Endothelial cell of umbilical vein (primary cell): Measurements from ENCODE around the gene ABCC1. TPM values are rescaled to one million over a fixed set of nuclear protein-coding genes. Genes with fewer than 3 reads are reported as not detected.

Experiments used
- BruUV-seq: library from RNA; stranded (reverse); fragments of 400-500 nt; replicated peaks from 2 replicates; lab custom pipeline; 2021; lab: Mats Ljungman, UMichigan
- CTCF ChIA-PET: fragments of 300-600, 350-600 bp; sonication (Branson Sonifier 250); formaldehyde crosslinking; loops from one replicate; lab custom pipeline; 2021; ENCODE audit warnings: antibody characterized with exemption, inconsistent platforms; lab: Charles Lee
- POLR2A ChIA-PET: fragments of 300-600, 350-600 bp; sonication (Branson Sonifier 250); formaldehyde crosslinking; loops from one replicate; lab custom pipeline; 2021; ENCODE audit warnings: antibody characterized with exemption, inconsistent platforms; lab: Charles Lee
- DNase-seq: peaks from one replicate; pipeline ENCODE4 v3.0.0-alpha.2; 2011; ENCODE audit warnings: low read depth, low spot score
- FAIRE-seq: peaks from 2 replicates; lab custom pipeline; 2011; peaks lifted over from hg19 to GRCh38; lab: Jason Lieb, UNC
- H2AFZ ChIP-seq: 2 replicates; pipeline ENCODE4 v1.6.0; 2012; ENCODE audit warnings: low read depth, low read length, control low read depth, inconsistent platforms
- H3K27ac ChIP-seq: 2 replicates; pipeline ENCODE4 v1.5.1; 2011; ENCODE audit warnings: low read depth, mild to moderate bottlenecking, control low read depth, low read length, moderate library complexity; ENCODE audit not compliant: insufficient read depth
- H3K27me3 ChIP-seq, 2 experiments: 2 replicates each; pipeline versions ENCODE4 v1.6.0 to v1.6.1; 2011; ENCODE audit warnings: low read length in 2 of 2, mixed read lengths in 1 of 2; ENCODE audit not compliant: control insufficient read depth in 2 of 2, insufficient read depth in 2 of 2
- H3K36me3 ChIP-seq, 2 experiments: 2 replicates in 1 of 2; 3 replicates in 1 of 2; pipeline ENCODE4 v1.5.1; 2011; ENCODE audit warnings: low read length in 2 of 2, mild to moderate bottlenecking in 1 of 2, moderate library complexity in 1 of 2; ENCODE audit not compliant: control insufficient read depth in 2 of 2, insufficient read depth in 2 of 2; ENCODE audit errors: extremely low read depth in 1 of 2
- H3K4me1 ChIP-seq: 3 replicates; pipeline ENCODE4 v1.5.1; 2011; ENCODE audit warnings: mild to moderate bottlenecking, low read length; ENCODE audit not compliant: control insufficient read depth, insufficient read depth; ENCODE audit errors: extremely low read depth
- H3K4me2 ChIP-seq: 2 replicates; pipeline ENCODE4 v1.6.1; 2011; ENCODE audit warnings: low read length, control low read depth, mixed read lengths; ENCODE audit not compliant: insufficient read depth
- H3K4me3 ChIP-seq, 3 experiments: fragments of 200-600 bp in 1 of 3; sonication (generic), shearing (Covaris generic) in 1 of 3; replicated peaks in 1 of 3; 2 replicates each; pipeline ENCODE4 v1.5.1; 2011 to 2016; ENCODE audit warnings: control low read depth in 3 of 3, low read length in 3 of 3, mild to moderate bottlenecking in 2 of 3, inconsistent platforms in 1 of 3, low read depth in 1 of 3, moderate library complexity in 1 of 3; ENCODE audit not compliant: insufficient read depth in 1 of 3
- H3K79me2 ChIP-seq: 2 replicates; pipeline ENCODE4 v1.6.0; 2012; ENCODE audit warnings: low read length, inconsistent platforms; ENCODE audit not compliant: control insufficient read depth, insufficient read depth
- H3K9ac ChIP-seq: replicated peaks from 2 replicates; pipeline ENCODE3; 2011; ENCODE audit warnings: low read length, control low read depth; ENCODE audit not compliant: insufficient read depth; ENCODE audit errors: extremely low read depth
- H3K9me1 ChIP-seq: replicated peaks from 3 replicates; pipeline ENCODE4 v1.6.0; 2011; ENCODE audit warnings: mild to moderate bottlenecking, low read length; ENCODE audit not compliant: control insufficient read depth, insufficient read depth; ENCODE audit errors: extremely low read depth
- H3K9me3 ChIP-seq: replicated peaks from 2 replicates; pipeline ENCODE4 v1.5.1; 2012; ENCODE audit warnings: low read length, inconsistent platforms; ENCODE audit not compliant: control insufficient read depth, insufficient read depth
- H4K20me1 ChIP-seq: replicated peaks from 2 replicates; pipeline ENCODE3; 2011; ENCODE audit warnings: mild to moderate bottlenecking, low read length; ENCODE audit not compliant: control insufficient read depth, insufficient read depth; ENCODE audit errors: extremely low read depth
- EZH2 ChIP-seq: IDR thresholded peaks from 2 replicates; pipeline ENCODE4 v1.6.1; 2012; ENCODE audit warnings: borderline replicate concordance, low read depth, mild to moderate bottlenecking, moderate library complexity, low read length, inconsistent platforms; ENCODE audit not compliant: severe bottlenecking
- FOS ChIP-seq: IDR thresholded peaks from 2 replicates; pipeline ENCODE4 v1.6.1; 2011; ENCODE audit warnings: mild to moderate bottlenecking, low read length, moderate library complexity, borderline replicate concordance; ENCODE audit not compliant: insufficient read depth
- JUN ChIP-seq: IDR thresholded peaks from 2 replicates; pipeline ENCODE4 v1.6.1; 2011; ENCODE audit warnings: borderline replicate concordance, low read depth; ENCODE audit not compliant: insufficient read length, insufficient read depth
- MYC ChIP-seq: IDR thresholded peaks from one replicate; pipeline ENCODE4 v1.6.1; 2011; ENCODE audit warnings: mild to moderate bottlenecking, low read depth, low read length
- POLR2A ChIP-seq: IDR thresholded peaks from 2 replicates; pipeline ENCODE4 v1.6.1; 2012; ENCODE audit warnings: low read depth, mild to moderate bottlenecking, control low read depth, low read length
- POLR2AphosphoS5 ChIP-seq: IDR thresholded peaks from 2 replicates; pipeline ENCODE4 v1.6.1; 2012; ENCODE audit warnings: low read depth, mild to moderate bottlenecking, control low read depth, low read length, moderate library complexity; ENCODE audit not compliant: insufficient read depth
- dilution Hi-C: fragments of 300-500 bp; cut with MboI; formaldehyde crosslinking; loops from one replicate; pipeline ENCODE4 v1.15.0; 2019; ENCODE audit warnings: low sequenced_read_pairs; ENCODE audit not compliant: extremely low pct_ligation_motif_present
- intact Hi-C: fragments of 100-400 bp; cut with micrococcal nuclease; formaldehyde crosslinking; loops from one replicate; pipeline ENCODE4 v1.10.0; 2022
- polyA plus RNA-seq, 4 experiments: library from polyadenylated mRNA; depleted of rRNA in 3 of 4; stranded (reverse) in 3 of 4; unstranded in 1 of 4; fragments of >200 nt; gene quantifications; 2 replicates each; pipeline versions ENCODE4 v1.2.1 to v1.2.3, GENCODE V29; 2011 to 2012; ENCODE audit warnings: missing spikeins in 1 of 4
- total RNA-seq: library from RNA; stranded (reverse); gene quantifications from 2 replicates; pipeline ENCODE4 v1.2.3, GENCODE V29; 2021

The ABCC1 gene
- total and polyA plus RNA-seq, 2 donors (not counting 3 experiments of a cell fraction or from before 2014, with no cell fraction given): 46.1 to 89.2 TPM

DNA sequence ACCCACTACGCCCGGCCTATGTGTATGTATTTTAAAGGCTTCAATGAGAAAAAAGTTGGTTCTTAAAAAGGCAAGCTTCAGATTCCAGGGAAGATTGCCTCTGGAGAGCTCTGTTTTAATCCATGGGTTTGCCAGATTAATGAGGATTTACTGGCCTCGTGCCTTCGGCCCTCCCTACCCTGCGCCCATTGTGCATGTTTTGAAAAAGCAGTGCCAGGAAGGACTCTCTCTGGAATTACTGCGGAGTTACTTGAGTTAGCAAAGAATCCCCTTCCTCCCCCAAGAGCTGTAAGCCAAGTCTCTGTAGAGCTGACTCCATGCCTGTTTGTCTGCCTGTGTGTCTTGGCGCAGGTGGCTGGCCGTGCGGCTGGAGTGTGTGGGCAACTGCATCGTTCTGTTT, 175.0 kb downstream of the ABCC1 start:
- Histone ChIP-seq H3K27ac (no peak overlapping the region), H3K36me3 (peaks cover 9 to 19% of the 10 kb centered on the region in 2 experiments), H3K4me1 (peaks cover 19% of the 10 kb centered on the region), H3K4me2 (no peak overlapping the region), H2AFZ (no peak overlapping the region), H4K20me1 (no peaks in the 10 kb centered on the region), H3K27me3 (no peaks in the 10 kb centered on the region), H3K79me2 (peaks cover 4% of the 10 kb centered on the region), H3K9me1 (no peaks in the 10 kb centered on the region), H3K9ac (no peak overlapping the region), H3K9me3 (peaks cover 5% of the 10 kb centered on the region), H3K4me3 (no peak overlapping the region)
- intact Hi-C loops: loop anchor here (5.0 to 10.0 kb wide), 2 partner anchors 77 to 100 kb away; no protein-coding TSS in a partner anchor
- no peak for FAIRE-seq
- DNase-seq: no peak
- CTCF ChIA-PET: interaction anchor here (0.6 to 1.2 kb wide), 3 partner anchors 236 to 303 kb away, joined by 3 to 4 read pairs (median 3); partner anchors contain the start of gene CEP20
- dilution Hi-C loops: no loop called here
- no peak for TF ChIP-seq EZH2
- no peak for TF ChIP-seq MYC
- BruUV-seq: no TSS peak
- POLR2A ChIA-PET: no interaction called here

DNA sequence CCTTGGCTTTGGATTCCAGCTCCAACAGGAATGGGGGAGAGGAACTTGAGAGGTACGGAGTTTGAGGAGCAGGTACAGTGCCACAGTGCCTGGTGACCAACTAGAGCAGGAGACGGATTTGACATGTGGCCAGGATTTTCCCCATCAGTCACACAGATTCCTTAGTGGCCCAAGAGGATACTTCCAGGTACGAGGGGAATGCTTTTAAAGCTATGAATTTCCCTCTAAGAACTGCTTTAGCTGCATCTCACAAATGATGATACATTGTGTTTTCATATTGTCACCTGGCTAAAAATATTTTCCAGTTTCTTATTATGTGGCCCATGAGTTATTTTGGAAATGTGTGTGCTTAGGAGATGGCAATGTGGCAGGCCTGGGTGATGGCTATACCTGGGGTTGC, 175.6 kb downstream of the ABCC1 start:
- no peak overlapping the region for H3K4me3 ChIP-seq
- BruUV-seq: no TSS peak
- no peak overlapping the region for H3K9ac ChIP-seq
- no peaks in the 10 kb centered on the region for H3K9me1 ChIP-seq
- H3K36me3 ChIP-seq: peaks cover 10 to 22% of the 10 kb centered on the region in 2 experiments
- dilution Hi-C loops: no loop called here
- no peaks in the 10 kb centered on the region for H3K27me3 ChIP-seq
- peaks cover 5% of the 10 kb centered on the region for H3K9me3 ChIP-seq
- no peaks in the 10 kb centered on the region for H4K20me1 ChIP-seq
- intact Hi-C loops: loop anchor here (5.0 to 10.0 kb wide), 2 partner anchors 78 to 100 kb away; no protein-coding TSS in a partner anchor
- H3K79me2 ChIP-seq: peaks cover 4% of the 10 kb centered on the region
- no peak overlapping the region for H3K27ac ChIP-seq
- H3K4me2 ChIP-seq: no peak overlapping the region
- no peak overlapping the region for H2AFZ ChIP-seq
- TF ChIP-seq POLR2A (no peak), FOS (no peak), POLR2AphosphoS5 (no peak), JUN (no peak), MYC (no peak)
- peaks cover 14% of the 10 kb centered on the region for H3K4me1 ChIP-seq
- FAIRE-seq (no peak), DNase-seq (no peak)
- POLR2A ChIA-PET: no interaction called here
- CTCF ChIA-PET: interaction anchor here (0.6 to 1.2 kb wide), 3 partner anchors 237 to 303 kb away, joined by 3 to 4 read pairs (median 3); partner anchors contain the start of gene CEP20
